Gastrocnemius medialis (tissue), 4 donors: Measurements from ENCODE around the gene CDK13. TPM values are rescaled to one million over a fixed set of nuclear protein-coding genes. Genes with fewer than 3 reads are reported as not detected.

Source experiments
- ATAC-seq, 2 donors: fragments of 150-250 bp; one replicate each; pipeline ENCODE4 v1.9.1; 2016
- DNase-seq, 2 donors: peaks; one replicate each; pipeline ENCODE4 v3.0.0-alpha.2; 2019
- H3K27ac ChIP-seq, 4 donors: fragments of 200-600 bp; sonication (generic); 1 replicate in 1 of 4; 2 replicates in 3 of 4; pipeline ENCODE4 v1.5.1; 2016 to 2018; ENCODE audit warnings: mild to moderate bottlenecking in 2 of 4, moderate library complexity in 1 of 4
- H3K27me3 ChIP-seq, 3 donors: fragments of 200-600 bp; sonication (generic) in 2 of 3; 1 replicate in 1 of 3; 2 replicates in 2 of 3; pipeline versions ENCODE4 v1.5.1 to v1.6.0; 2016 to 2019; ENCODE audit warnings: mild to moderate bottlenecking in 1 of 3, moderate library complexity in 1 of 3
- H3K36me3 ChIP-seq, 2 donors: fragments of 200-600 bp; sonication (generic) in 1 of 2; one replicate each; pipeline ENCODE4 v1.5.1; 2017 to 2018
- H3K4me1 ChIP-seq, 2 donors: fragments of 200-600 bp; sonication (generic) in 1 of 2; one replicate each; pipeline ENCODE4 v1.5.1; 2016 to 2017; ENCODE audit warnings: mild to moderate bottlenecking in 2 of 2
- H3K4me3 ChIP-seq, 4 donors: fragments of 200-600 bp; sonication (generic) in 3 of 4; 1 replicate in 1 of 4; 2 replicates in 3 of 4; pipeline ENCODE4 v1.5.1; 2016 to 2019; ENCODE audit warnings: mild to moderate bottlenecking in 2 of 4
- H3K9me3 ChIP-seq, 3 donors: fragments of 200-600 bp; sonication (generic) in 2 of 3; 1 replicate in 1 of 3; 2 replicates in 2 of 3; pipeline ENCODE4 v1.5.1; 2016 to 2019
- POLR2A ChIP-seq, 2 donors: fragments of 450-650 bp; IDR thresholded peaks; one replicate each; pipeline ENCODE4 v1.6.1; 2017; ENCODE audit warnings: antibody characterized with exemption in 2 of 2, mild to moderate bottlenecking in 2 of 2, moderate library complexity in 2 of 2
- in situ Hi-C, 4 donors: fragments of 200-750 bp; cut with MboI; loops; one replicate each; pipeline versions ENCODE4 v1.15.0 to v1.8.0; 2017; ENCODE audit warnings: low sequenced_read_pairs in 4 of 4
- intact Hi-C: fragments of 100-400 bp; cut with DNase I; formaldehyde crosslinking; loops from one replicate; pipeline ENCODE4 v1.15.1; 2023; ENCODE audit warnings: low total_unique reads
- total RNA-seq, 4 donors: library from RNA; depleted of rRNA; stranded (reverse); fragments of >200 nt; gene quantifications; one replicate each; pipeline versions ENCODE4 v1.1.0 to v1.2.3, GENCODE V29; 2016
- TF ChIP-seq, protein P1 (sequence below), 5 experiments: fragments of 450-650 bp in 3 of 5; fragments of 200-600 bp in 2 of 5; sonication (generic) in 2 of 5; IDR thresholded peaks in 4 of 5; conservative IDR thresholded peaks in 1 of 5; 1 replicate in 4 of 5; 2 replicates in 1 of 5; pipeline ENCODE4 v1.5.1; 2016 to 2019; ENCODE audit warnings: antibody characterized with exemption in 5 of 5, mild to moderate bottlenecking in 3 of 5, moderate library complexity in 3 of 5

CDK13 gene
- total RNA-seq = 10 to 100 TPM; 25.0 to 50.8 (median 29.4) TPM

DNA sequence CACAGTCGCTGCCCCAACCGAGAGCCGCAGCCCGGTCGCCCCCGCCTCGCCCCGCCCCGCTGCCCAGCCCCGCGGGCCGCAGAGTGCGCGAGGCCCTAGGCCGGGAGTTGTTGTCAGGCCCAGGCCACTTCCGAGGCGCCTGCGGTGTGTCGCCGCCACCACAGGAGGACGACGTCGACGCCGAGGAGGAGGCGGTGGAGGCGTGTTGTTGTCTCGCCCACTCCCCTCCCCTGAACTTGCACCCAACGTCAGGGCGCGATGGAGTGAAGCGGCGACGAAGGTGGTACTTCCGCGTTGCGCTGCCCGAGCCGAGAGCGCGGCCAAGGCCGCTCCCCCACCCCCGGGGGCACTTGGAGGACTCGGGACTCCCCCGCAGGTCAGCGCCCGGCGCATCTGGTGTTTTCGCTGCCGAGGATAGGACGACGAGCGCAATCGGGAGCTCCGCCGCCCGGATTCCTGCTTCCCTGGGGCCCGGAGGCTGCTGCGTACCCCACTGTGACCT lies at the start of gene CDK13:
CDK13 (plus strand) TSS at position 286 of the 502 bp plus-strand sequence. CDS start 386 bp downstream, outside the sequence.
- DNase-seq (peak; percentile 47 to 65), ATAC-seq (peak; percentile 43 to 46)
- intact Hi-C loops (loop anchor here (1.0 to 10.0 kb wide), 3 partner anchors 32 to 215 kb away; partner anchors contain the start of gene MPLKIP), in situ Hi-C loops (loop anchor here in 2 of 4 donors (10.0 kb wide), 1 partner anchor 105 kb away; no protein-coding TSS in a partner anchor)
- Histone ChIP-seq H3K4me3 (peak within 1 kb of the TSS; percentile 79 to 98 (median 87)), H3K36me3 (no peaks in the 10 kb centered on the region), H3K27ac (peak within 1 kb of the TSS; percentile 89 to 99 (median 94)), H3K4me1 (peaks cover 35 to 37% of the 10 kb centered on the region in 2 donors), H3K27me3 (no peaks in the 10 kb centered on the region), H3K9me3 (no peaks in the 10 kb centered on the region)
- TF ChIP-seq, protein P1, sequence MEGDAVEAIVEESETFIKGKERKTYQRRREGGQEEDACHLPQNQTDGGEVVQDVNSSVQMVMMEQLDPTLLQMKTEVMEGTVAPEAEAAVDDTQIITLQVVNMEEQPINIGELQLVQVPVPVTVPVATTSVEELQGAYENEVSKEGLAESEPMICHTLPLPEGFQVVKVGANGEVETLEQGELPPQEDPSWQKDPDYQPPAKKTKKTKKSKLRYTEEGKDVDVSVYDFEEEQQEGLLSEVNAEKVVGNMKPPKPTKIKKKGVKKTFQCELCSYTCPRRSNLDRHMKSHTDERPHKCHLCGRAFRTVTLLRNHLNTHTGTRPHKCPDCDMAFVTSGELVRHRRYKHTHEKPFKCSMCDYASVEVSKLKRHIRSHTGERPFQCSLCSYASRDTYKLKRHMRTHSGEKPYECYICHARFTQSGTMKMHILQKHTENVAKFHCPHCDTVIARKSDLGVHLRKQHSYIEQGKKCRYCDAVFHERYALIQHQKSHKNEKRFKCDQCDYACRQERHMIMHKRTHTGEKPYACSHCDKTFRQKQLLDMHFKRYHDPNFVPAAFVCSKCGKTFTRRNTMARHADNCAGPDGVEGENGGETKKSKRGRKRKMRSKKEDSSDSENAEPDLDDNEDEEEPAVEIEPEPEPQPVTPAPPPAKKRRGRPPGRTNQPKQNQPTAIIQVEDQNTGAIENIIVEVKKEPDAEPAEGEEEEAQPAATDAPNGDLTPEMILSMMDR (IDR thresholded peaks at IDR 0.05 in 4 of 5, conservative IDR thresholded peaks at IDR 0.05 in 1 of 5) = peak in 1 of 5 experiments; percentile 11
- no peak for TF ChIP-seq POLR2A (IDR thresholded peaks at IDR 0.05)

DNA sequence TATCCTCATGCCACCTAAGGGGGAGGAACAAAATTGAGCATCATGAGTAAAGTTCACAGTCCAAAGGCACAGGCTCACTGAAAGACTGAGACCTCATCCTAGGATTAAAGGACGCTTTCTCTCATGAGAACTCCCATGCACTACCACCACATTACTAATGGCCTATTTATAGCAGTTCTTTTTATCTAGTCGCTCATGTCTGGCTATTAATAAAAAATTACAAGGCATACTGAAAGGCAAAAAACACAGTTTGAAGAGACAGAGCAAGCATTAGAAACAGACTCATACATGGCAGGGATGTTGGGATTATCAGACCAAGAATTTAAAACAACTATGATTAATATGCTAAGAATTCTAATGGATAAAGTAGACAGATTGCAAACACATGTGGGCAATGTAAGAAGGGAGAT lies 46.0 kb upstream of the CDK13 start:
- Histone ChIP-seq H3K36me3 (no peaks in the 10 kb centered on the region), H3K4me3 (no peak overlapping the region), H3K9me3 (no peaks in the 10 kb centered on the region), H3K4me1 (peaks cover 0 to 2% of the 10 kb centered on the region in 2 donors), H3K27me3 (no peaks in the 10 kb centered on the region), H3K27ac (no peak overlapping the region)
- TF ChIP-seq, protein P1 (IDR thresholded peaks at IDR 0.05 in 4 of 5, conservative IDR thresholded peaks at IDR 0.05 in 1 of 5) = no peak
- TF ChIP-seq POLR2A (IDR thresholded peaks at IDR 0.05) = no peak
- ATAC-seq (peak; percentile 81 to 93), DNase-seq (no peak)
- intact Hi-C loops (no loop called here), in situ Hi-C loops (no loop called here)

DNA sequence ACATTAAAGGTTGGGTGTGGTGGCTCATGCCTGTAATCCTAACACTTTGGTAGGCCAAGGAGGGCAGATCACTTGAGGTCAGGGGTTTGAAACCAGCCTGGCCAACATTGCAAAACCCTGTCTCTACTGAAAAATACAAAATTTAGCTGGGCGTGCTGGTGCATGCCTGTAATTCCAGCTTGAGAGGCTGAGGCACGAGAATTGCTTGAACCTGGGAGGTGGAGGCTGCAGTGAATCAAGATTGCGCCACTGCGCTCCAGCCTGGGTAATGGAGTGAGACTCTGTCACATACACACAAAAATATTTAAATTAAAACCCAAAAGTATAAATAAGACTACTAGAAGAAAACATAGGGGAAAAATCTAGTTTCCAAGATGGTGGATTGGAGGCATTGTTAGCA lies 41.9 kb upstream of the CDK13 start:
- Histone ChIP-seq H3K9me3 (no peaks in the 10 kb centered on the region), H3K4me1 (no peaks in the 10 kb centered on the region), H3K36me3 (no peaks in the 10 kb centered on the region), H3K4me3 (no peak overlapping the region), H3K27me3 (no peaks in the 10 kb centered on the region), H3K27ac (no peak overlapping the region)
- ATAC-seq (no peak), DNase-seq (no peak)
- intact Hi-C loops (no loop called here), in situ Hi-C loops (no loop called here)
- TF ChIP-seq, protein P1 (IDR thresholded peaks at IDR 0.05 in 4 of 5, conservative IDR thresholded peaks at IDR 0.05 in 1 of 5) = no peak
- no peak for TF ChIP-seq POLR2A (IDR thresholded peaks at IDR 0.05)

- H3K27me3 ChIP-seq = no peaks in the 10 kb centered on the region
- H3K4me3 ChIP-seq = no peak overlapping the region
- in situ Hi-C loops (no loop called here), intact Hi-C loops (no loop called here)
- H3K36me3 ChIP-seq = no peaks in the 10 kb centered on the region
- no peak overlapping the region for H3K27ac ChIP-seq
- no peaks in the 10 kb centered on the region for H3K4me1 ChIP-seq
- no peak for TF ChIP-seq POLR2A (IDR thresholded peaks at IDR 0.05)
- TF ChIP-seq, protein P1 (IDR thresholded peaks at IDR 0.05 in 4 of 5, conservative IDR thresholded peaks at IDR 0.05 in 1 of 5) = no peak
- ATAC-seq (no peak), DNase-seq (no peak)
- no peaks in the 10 kb centered on the region for H3K9me3 ChIP-seq
Observed at GRCh38 chr7:39908973-39909372, 41.1 kb upstream of the CDK13 start.

- TF ChIP-seq POLR2A (IDR thresholded peaks at IDR 0.05) = no peak
- TF ChIP-seq, protein P1 (IDR thresholded peaks at IDR 0.05 in 4 of 5, conservative IDR thresholded peaks at IDR 0.05 in 1 of 5) = no peak
- ATAC-seq (no peak), DNase-seq (no peak)
- Histone ChIP-seq H3K4me3 (no peak overlapping the region), H3K9me3 (no peaks in the 10 kb centered on the region), H3K27ac (no peak overlapping the region), H3K27me3 (no peaks in the 10 kb centered on the region), H3K4me1 (no peaks in the 10 kb centered on the region), H3K36me3 (no peaks in the 10 kb centered on the region)
- in situ Hi-C loops = no loop called here
- intact Hi-C loops = no loop called here
Observed at GRCh38 chr7:39909526-39909925, 40.5 kb upstream of the CDK13 start.
